ENCODE results near the gene TMEM132D.

Gene TMEM132D

DNA sequence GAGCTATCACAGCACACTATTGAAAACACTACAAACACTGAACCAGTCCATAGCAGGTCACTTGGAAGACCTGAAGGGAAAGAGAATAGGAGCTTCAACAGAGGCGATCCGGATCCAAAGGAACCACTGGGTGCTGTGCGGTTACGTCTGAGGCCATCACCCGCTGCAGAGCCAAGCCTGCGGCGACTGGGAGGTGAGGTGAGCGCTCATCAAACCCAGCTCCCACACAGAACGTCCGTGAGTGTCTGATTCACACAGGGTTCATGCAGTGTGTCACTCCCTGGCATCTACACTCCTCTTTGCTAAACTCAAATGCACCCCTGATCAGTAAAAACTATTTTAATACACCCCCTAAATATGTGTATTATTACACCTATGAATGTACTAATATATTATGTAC is 64.1 kb downstream of the TMEM132D start:
- DNase-seq (ENCODE audit: low spot score) = no peak
- TF ChIP-seq, protein P1, sequence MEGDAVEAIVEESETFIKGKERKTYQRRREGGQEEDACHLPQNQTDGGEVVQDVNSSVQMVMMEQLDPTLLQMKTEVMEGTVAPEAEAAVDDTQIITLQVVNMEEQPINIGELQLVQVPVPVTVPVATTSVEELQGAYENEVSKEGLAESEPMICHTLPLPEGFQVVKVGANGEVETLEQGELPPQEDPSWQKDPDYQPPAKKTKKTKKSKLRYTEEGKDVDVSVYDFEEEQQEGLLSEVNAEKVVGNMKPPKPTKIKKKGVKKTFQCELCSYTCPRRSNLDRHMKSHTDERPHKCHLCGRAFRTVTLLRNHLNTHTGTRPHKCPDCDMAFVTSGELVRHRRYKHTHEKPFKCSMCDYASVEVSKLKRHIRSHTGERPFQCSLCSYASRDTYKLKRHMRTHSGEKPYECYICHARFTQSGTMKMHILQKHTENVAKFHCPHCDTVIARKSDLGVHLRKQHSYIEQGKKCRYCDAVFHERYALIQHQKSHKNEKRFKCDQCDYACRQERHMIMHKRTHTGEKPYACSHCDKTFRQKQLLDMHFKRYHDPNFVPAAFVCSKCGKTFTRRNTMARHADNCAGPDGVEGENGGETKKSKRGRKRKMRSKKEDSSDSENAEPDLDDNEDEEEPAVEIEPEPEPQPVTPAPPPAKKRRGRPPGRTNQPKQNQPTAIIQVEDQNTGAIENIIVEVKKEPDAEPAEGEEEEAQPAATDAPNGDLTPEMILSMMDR (IDR thresholded peaks at IDR 0.05; ENCODE audit: extremely low read depth, missing control alignments) = no peak

DNA sequence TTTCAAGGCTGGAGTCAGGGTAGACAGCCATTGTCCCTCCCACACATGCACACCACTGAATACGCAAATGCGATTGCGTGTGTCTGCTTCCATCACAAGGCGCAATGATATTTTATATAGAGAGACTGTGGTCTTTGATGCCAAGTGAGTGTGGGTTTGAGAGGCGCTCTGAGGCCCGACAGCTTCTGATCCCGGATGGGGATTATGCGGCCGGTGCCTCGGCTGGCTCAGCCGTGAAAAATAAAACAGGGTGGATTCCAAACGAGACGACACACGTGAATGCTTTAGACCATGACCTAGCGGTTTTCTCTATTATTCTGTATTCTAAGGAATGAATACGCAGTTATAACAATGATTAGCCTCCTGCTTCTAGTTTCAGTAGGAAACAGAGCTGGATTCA is 72.5 kb downstream of the TMEM132D start:
- TF ChIP-seq, protein P1 (IDR thresholded peaks at IDR 0.05; ENCODE audit: extremely low read depth, missing control alignments) = no peak

DNA sequence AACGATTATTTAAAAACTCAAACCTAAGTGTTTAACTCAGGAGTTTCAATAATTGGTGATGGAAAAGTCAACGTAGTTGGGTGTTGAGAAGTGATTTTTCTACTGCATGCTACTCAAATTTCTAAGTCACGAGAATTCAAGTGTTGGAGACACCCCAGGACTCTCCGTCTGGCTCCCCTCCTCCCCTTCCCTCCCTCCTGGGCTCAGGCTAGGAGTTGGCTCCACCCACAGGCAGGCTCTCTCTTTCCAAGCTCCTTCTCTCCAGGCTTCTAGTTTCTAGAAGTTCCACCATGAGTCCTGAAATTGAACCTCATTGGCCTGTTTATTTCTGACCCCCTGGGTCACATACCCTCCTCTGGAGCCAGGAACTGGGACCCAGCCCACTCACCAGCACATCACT is 73.0 kb downstream of the TMEM132D start:
- TF ChIP-seq, protein P1 (IDR thresholded peaks at IDR 0.05; ENCODE audit: extremely low read depth, missing control alignments) = no peak
- no peak for DNase-seq (ENCODE audit: low spot score)

More for the DNA sequence above, 72.5 kb downstream of the TMEM132D start:
- DNase-seq (ENCODE audit: low spot score) = no peak

DNA sequence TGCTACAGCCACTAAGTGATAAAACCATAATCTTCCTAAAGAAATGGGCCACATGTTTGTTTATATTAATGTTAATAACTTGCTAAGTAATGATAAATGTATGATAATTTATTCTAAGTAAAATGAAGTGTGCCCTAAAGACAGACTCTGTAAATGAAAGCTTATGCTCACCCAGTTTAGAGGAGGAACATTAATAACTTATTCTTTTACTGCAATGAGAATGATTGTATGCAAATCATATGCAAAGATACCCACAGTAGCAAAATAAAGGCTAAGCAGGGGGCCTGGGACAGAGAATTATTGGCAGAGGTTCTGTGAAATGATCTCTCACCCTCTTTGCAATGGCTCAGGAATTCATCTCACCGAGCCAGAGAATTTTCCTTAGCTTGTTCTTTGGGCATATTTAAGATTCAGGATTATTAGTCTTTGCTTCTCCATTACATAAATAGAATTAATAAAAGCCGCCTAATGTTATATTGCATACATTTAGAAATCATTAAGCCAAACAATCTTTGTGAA is 75.9 kb downstream of the TMEM132D start:
- no peak for DNase-seq (ENCODE audit: low spot score)
- TF ChIP-seq, protein P1 (IDR thresholded peaks at IDR 0.05; ENCODE audit: extremely low read depth, missing control alignments) = no peak

DNA sequence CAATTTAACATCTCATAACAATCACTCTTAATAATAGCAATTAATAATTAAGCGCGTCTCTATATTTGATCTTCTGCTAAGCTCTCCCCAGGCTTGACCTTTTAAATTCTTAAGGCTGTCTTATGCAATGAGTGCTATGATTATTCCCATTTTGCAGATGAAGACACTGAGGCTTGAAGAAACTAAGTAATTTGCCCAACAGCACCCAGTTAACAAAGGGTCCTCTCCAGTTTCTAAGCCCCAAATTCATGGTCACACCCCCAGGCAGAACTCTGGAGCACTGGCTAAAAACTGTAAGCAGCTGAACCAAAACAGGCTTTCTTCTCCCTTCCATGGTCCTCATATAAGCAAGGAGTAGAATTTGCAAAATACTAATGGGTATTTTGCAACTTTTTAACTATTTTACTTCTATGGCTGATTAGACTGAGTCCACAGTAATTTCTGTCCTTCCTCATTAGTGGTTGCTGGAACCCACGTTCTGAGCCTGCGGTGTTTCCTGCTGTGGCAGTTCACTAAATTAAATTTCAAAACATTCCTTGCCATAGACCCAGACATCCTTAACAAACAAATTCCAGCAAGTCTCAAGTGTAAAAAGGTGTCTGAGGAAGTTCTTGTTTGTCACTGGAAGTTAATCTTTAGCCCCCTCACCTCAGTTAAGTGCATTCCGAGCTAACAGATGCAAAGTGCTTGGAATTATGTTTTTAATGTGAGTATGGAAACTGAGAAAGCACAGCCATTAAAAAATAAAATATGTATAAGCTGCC is 76.5 kb downstream of the TMEM132D start:
- TF ChIP-seq, protein P1 (IDR thresholded peaks at IDR 0.05; ENCODE audit: extremely low read depth, missing control alignments) = no peak
- DNase-seq (ENCODE audit: low spot score) = no peak

DNA sequence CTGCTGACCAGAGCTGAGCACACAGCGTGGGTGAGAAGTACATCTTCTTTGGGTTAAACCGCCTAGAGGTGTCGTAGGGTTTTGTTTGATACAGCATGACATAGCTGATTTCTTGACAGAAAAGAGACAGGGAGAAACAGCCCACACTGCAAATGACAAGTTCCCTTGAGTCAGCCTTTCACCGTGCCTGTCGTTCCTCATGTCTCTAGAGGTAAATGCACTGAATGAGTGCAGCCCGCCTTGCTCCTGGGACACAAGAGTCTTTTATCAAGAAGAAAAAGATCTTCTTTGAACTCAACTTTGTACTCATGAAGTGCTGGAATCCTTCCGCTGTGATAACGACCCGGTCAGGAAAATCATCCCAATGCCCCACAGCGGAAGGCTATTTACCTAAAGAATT is 77.6 kb downstream of the TMEM132D start:
- TF ChIP-seq, protein P1 (IDR thresholded peaks at IDR 0.05; ENCODE audit: extremely low read depth, missing control alignments) = no peak
- DNase-seq (ENCODE audit: low spot score) = no peak

DNA sequence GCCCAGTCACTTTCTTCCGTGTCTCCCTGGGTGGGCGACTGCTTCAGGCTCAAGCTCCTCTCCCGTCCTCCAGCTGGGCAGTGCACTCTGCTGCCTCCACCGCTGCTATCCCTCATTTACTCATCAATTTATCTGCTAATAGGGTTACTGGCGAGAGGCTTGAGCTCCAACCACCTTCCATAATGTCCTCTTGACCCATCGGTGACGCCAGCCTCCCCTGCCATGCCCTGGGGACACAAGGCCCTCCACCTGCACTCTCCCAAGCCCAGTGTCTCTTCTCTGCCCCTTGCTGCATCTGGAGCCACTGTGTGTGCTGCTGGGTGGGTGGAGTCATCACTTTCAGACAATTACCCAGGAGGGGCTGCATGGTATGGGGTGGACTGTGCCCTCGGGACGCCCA is 78.5 kb downstream of the TMEM132D start:
- TF ChIP-seq, protein P1 (IDR thresholded peaks at IDR 0.05; ENCODE audit: extremely low read depth, missing control alignments) = no peak
- DNase-seq (ENCODE audit: low spot score) = no peak

Data from GM20000 (cell line).